ELR (cell line): ENCODE measurements around the gene KRT8.

Source experiments
- DNase-seq: peaks from one replicate; pipeline ENCODE4 v3.0.0-alpha.2; 2015; ENCODE audit warnings: low read depth

The KRT8 gene

DNA sequence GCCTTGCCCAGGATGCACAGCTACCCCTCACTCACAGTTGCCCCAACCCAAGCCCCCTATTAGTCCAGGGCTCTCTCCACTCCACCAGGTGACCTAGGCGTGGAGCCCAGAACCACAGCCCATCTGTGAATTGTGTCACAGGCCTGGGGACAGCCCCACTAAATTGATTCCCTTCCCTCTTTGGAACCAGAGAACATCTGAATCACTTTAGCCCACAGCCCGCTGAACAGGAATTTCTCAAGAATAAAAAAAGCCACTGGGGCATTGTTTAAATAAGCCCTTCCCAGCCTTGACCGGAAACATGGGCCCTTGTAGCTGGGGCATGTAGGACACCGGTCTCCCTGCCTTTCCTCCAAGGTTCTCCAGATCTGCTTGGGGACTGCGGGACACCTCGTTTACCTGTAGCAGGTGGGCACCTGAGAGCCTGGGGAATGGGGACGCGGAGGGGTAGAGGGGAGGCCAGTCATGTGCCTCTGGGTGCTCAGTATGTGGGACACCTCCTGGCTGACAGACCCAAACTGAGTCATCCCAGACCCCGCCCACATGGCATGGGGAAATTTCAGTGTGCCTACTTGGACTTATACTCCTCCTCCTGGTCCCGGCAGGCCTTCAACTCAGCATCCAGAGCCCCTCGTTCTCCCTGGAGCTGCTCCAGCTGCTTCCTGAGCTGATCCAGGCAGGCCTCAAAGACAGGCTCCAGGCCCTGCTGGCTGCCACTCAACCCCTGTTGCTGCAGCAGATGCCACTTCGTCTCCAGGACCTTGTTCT lies 57.4 kb downstream of the KRT8 start:
- peak; percentile 25 for DNase-seq
